PFSK-1 (cell line): ENCODE data around the gene UBE2QL1.

Experiments used
- FOXP2 ChIP-seq: optimal IDR thresholded peaks from 2 replicates; pipeline ENCODE3; 2011; ENCODE audit warnings: borderline replicate concordance, control low read depth, inconsistent platforms; ENCODE audit not compliant: insufficient read depth; ENCODE audit errors: extremely low read length, extremely low read depth
- POLR2AphosphoS5 ChIP-seq: IDR thresholded peaks from 2 replicates; pipeline ENCODE4 v1.6.1; 2012; ENCODE audit warnings: low read depth, mild to moderate bottlenecking, control low read depth, low read length, moderate library complexity
- SIN3A ChIP-seq: IDR thresholded peaks from 2 replicates; pipeline ENCODE4 v1.6.1; 2012; ENCODE audit warnings: mild to moderate bottlenecking, low read length, moderate library complexity, borderline replicate concordance; ENCODE audit not compliant: insufficient read depth
- TAF1 ChIP-seq: IDR thresholded peaks from 2 replicates; pipeline ENCODE4 v1.6.1; 2012; ENCODE audit warnings: low read length, control low read depth, borderline replicate concordance; ENCODE audit not compliant: insufficient read depth
- TF ChIP-seq, protein P1 (sequence below), 2 experiments: IDR thresholded peaks; 2 replicates each; pipeline versions ENCODE4 v1.6.1 to v1.8.0; 2011 to 2012; ENCODE audit warnings: low read depth in 2 of 2, low read length in 2 of 2, control low read depth in 1 of 2, inconsistent platforms in 1 of 2, mild to moderate bottlenecking in 1 of 2, moderate library complexity in 1 of 2; ENCODE audit not compliant: insufficient read depth in 1 of 2

Gene UBE2QL1

DNA sequence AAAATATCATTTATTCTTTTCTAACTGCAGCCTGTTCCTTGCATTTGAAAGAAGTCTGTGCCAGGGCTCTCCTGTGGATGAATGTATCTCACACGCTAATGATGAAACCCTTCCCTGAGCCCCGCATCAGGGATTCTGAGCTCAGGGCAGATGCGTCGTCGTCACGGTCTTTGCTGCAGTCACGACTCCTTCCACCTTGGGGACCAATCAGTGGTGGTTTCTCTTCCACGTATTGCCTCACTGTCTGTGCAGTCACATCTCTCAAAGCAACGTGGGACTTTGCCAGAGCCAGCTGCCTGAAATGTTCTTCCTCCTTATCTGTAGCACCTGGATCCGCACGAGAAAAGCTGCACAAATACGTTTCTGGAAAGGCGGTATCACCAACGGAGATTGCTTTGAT, 13.9 kb upstream of the UBE2QL1 start:
- TF ChIP-seq POLR2AphosphoS5 (no peak), SIN3A (no peak), TAF1 (no peak), FOXP2 (no peak)
- TF ChIP-seq, protein P1, sequence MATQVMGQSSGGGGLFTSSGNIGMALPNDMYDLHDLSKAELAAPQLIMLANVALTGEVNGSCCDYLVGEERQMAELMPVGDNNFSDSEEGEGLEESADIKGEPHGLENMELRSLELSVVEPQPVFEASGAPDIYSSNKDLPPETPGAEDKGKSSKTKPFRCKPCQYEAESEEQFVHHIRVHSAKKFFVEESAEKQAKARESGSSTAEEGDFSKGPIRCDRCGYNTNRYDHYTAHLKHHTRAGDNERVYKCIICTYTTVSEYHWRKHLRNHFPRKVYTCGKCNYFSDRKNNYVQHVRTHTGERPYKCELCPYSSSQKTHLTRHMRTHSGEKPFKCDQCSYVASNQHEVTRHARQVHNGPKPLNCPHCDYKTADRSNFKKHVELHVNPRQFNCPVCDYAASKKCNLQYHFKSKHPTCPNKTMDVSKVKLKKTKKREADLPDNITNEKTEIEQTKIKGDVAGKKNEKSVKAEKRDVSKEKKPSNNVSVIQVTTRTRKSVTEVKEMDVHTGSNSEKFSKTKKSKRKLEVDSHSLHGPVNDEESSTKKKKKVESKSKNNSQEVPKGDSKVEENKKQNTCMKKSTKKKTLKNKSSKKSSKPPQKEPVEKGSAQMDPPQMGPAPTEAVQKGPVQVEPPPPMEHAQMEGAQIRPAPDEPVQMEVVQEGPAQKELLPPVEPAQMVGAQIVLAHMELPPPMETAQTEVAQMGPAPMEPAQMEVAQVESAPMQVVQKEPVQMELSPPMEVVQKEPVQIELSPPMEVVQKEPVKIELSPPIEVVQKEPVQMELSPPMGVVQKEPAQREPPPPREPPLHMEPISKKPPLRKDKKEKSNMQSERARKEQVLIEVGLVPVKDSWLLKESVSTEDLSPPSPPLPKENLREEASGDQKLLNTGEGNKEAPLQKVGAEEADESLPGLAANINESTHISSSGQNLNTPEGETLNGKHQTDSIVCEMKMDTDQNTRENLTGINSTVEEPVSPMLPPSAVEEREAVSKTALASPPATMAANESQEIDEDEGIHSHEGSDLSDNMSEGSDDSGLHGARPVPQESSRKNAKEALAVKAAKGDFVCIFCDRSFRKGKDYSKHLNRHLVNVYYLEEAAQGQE (IDR thresholded peaks at IDR 0.05; ENCODE audit: insufficient read depth in 1 of 2, low read depth in 2 of 2, low read length in 2 of 2) = no peak

DNA sequence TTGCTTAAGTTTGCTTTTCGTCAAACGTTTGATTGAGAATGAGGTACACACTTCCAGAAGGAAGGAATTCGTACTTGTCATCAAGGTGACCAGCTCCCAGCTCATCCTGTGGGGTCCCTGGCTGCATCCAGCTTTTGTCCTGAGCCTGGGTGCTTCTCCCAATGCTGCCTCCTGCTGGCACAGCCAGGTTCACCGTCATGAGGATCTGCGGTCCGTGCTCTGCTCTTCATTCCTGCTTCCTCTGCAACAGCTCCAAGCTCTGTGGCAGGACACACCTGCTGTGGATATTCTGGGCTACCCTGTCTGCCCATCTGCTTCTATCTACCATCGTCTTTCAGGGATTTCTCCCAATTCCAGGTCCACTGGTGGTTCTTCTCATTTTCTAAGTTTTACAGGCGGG, 13.3 kb upstream of the UBE2QL1 start:
- TF ChIP-seq, protein P1 (IDR thresholded peaks at IDR 0.05; ENCODE audit: insufficient read depth in 1 of 2, low read depth in 2 of 2, low read length in 2 of 2) = no peak
- TF ChIP-seq SIN3A (no peak), FOXP2 (no peak), POLR2AphosphoS5 (no peak), TAF1 (no peak)

DNA sequence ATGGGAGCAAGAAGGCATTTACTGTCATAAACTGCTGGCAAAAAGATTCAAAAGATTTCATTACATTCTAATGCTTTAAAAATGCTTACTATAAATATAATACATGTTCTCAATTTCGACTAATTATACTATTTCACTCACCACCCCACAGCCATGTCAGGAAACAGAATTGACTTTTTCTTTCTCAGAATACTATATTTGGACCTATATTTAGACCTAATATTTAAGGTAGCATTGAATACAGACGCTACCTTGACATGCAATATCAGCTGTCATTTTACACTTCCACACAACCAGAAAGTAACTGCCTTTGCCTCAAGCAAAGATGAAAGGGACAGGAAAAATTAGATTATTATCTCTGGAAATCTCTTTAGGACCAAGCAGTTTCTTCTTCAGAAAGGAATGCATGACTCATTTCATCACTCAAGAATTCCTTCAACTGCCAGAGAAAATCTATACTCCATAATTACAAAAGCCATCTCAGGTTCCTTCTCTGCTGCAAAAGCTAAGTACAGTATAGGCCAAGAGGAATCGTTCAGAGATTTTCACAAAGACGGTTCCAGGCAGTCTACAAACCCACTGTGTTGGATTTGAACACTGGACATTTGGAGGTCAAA, 11.8 kb upstream of the UBE2QL1 start:
- TF ChIP-seq TAF1 (no peak), POLR2AphosphoS5 (no peak)

DNA sequence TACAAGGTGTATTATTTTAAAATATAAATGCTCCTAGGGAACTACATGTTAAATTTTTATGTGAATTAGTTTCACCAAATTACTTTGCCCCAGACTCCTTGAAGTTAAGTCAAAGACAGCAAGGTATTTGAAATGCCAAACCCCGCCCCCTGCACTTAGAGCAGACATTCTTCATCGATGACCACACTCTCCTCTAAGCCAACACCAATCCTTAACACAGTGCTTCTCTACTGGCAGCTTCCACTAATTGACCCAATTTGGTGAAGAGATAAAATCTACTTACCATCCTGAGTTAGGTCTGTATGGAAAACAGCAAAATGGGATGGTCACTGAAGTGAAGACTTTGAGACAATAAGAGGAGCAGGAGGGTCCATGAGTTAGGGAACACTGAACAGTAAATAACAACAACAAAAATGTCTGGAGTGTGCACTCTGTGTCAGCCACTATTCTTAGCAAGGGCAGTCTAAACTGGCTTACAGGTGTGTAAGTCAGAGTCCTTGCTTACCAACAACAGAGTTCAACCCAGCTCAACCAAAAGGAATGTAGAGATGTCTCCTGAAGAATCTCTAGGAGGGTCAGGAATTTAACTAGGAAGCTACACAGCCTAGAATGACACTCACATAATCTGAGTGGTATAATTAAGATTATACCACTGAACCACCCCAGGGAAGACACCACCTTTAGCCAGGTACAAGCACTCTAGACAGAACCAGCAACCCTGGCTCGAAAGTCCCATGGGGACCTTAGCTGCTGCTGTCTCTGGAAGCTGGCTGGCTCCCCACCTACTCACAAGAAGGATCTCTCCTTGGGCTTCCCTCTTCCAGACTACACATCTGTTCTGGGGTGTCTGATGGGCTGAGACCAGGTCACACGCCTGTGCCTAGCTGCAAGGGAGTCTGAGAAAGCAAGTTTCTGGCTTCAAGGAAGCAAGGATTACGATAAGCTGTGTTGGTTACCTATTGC, 8.8 kb upstream of the UBE2QL1 start:
- TF ChIP-seq TAF1 (no peak), POLR2AphosphoS5 (no peak), FOXP2 (no peak), SIN3A (no peak)
- TF ChIP-seq, protein P1 (IDR thresholded peaks at IDR 0.05; ENCODE audit: insufficient read depth in 1 of 2, low read depth in 2 of 2, low read length in 2 of 2) = no peak

DNA sequence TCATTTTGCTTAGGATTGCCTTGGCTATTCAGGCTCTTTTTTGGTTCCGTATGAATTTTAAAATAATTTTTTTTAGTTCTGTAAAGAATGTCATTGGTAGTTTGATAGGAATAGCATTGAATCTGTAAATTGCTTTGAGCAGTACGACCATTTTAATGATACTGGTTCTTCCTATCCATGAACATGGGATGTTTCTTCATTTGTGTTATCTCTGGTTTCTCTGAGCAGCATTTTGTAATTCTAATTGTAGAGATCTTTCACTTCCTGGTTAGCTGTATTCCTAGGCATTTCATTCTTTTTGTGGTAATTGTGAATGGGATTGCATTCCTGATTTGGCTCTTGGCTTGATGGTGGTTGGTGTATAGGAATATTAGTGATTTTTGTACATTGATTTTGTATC, 6.3 kb upstream of the UBE2QL1 start:
- TF ChIP-seq, protein P1 (IDR thresholded peaks at IDR 0.05; ENCODE audit: insufficient read depth in 1 of 2, low read depth in 2 of 2, low read length in 2 of 2) = no peak
- TF ChIP-seq SIN3A (no peak), FOXP2 (no peak), POLR2AphosphoS5 (no peak), TAF1 (no peak)
